Measurements from ENCODE around the gene SMC6.

- TF ChIP-seq TAF1 (IDR thresholded peaks at IDR 0.05; ENCODE audit: borderline replicate concordance, low read depth, low read length) (no peak), POLR2A (IDR thresholded peaks at IDR 0.05; ENCODE audit: low read depth, low read length) (no peak), POLR2AphosphoS5 (IDR thresholded peaks at IDR 0.05; ENCODE audit: low read depth, low read length) (no peak)
Measured at GRCh38 chr2:17759805-17760204, 6.2 kb upstream of the SMC6 start.

Measured in GM12892 (cell line).